ENCODE measurements around the gene TEP1.

The TEP1 gene

DNA sequence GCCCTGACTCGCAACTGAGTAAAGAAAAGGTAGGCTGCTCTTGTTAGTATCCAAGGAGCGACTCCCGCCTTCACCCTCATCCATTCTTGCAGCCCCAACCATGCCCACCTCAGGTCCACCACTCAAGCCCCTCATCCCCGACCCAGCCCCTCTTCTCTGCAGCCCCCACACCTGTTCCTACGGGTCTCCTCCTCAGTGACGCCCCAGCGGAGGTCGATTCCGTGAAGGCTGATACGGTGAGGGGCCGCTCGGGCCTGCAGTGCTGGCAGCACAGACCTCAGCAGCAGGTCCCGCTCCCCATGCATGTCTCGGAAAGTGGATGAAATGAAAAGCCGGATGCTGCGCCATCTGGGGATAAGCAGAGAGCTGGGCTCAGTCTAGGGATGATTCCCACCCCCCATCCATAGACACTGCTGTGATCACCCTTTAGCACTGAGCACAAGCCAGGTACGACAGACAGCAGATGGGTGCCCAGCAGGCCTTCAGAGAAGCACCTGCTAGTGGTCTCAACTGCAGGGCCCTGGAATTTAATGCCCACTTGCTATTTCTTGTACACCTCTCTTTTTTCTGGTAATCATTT is 26.9 kb downstream of the TEP1 start:
- Histone ChIP-seq H3K36me3 (ENCODE audit: control insufficient read depth, insufficient read depth, low read length) (peaks cover 95% of the 10 kb centered on the region), H3K9me3 (ENCODE audit: control insufficient read depth, low read length) (no peaks in the 10 kb centered on the region), H3K4me1 (ENCODE audit: control insufficient read depth, insufficient read depth, low read length, poor library complexity, severe bottlenecking) (no peaks in the 10 kb centered on the region), H3K27ac (ENCODE audit: low read depth, low read length, severe bottlenecking) (no peak overlapping the region), H3K4me3 (ENCODE audit: extremely low read depth, insufficient read depth, low read length, poor library complexity, severe bottlenecking) (no peak overlapping the region)
- 98 to 100% methylated on average over 10 to 16 of the region's 17 CpGs for WGBS, 2 experiments (ENCODE audit: insufficient coverage in 2 of 2)

DNA sequence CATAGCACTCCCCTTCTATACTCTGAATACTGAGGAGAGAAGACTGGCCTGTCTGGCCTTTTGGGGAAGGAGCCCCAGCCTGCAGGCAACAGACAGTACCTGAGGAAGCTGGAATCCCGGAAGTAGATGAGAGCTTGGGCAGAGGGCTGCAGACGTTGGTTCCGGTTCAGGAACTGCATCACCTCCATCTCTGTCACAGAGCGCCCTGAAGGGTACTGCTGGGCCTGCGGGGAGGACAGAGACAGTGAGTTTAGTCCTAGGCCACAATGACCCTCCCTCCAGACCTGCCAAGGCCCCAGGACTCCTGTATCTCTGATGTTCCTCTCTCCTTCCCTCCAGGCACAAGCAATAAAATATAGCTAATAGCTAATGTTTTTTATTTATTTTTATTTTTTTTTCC is 28.4 kb downstream of the TEP1 start:
- Histone ChIP-seq H3K36me3 (ENCODE audit: control insufficient read depth, insufficient read depth, low read length) (peaks cover 96% of the 10 kb centered on the region), H3K4me3 (ENCODE audit: extremely low read depth, insufficient read depth, low read length, poor library complexity, severe bottlenecking) (no peak overlapping the region)

DNA sequence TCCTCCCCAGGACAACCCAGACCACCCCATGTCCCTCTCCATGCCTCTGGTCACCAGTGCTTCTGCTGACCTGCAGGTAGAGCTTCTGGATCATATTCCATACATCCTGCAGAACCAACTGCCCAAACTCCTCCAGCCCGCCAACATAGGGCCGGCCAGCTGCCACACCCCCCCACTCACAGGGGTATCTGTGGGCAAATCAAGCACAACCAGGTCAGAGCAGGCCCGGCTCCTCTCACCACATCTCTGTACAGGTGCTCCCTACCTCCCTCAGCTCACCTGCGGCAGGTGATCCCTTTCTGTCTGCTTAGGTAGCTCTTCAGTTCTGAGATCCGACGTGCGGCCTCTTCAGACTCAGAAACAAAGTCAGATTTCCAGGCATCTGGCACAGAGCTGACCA is 29.0 kb downstream of the TEP1 start:
- Histone ChIP-seq H3K9me3 (ENCODE audit: control insufficient read depth, low read length) (no peaks in the 10 kb centered on the region), H3K4me1 (ENCODE audit: control insufficient read depth, insufficient read depth, low read length, poor library complexity, severe bottlenecking) (no peaks in the 10 kb centered on the region), H3K4me3 (ENCODE audit: extremely low read depth, insufficient read depth, low read length, poor library complexity, severe bottlenecking) (no peak overlapping the region), H3K27ac (ENCODE audit: low read depth, low read length, severe bottlenecking) (no peak overlapping the region), H3K36me3 (ENCODE audit: control insufficient read depth, insufficient read depth, low read length) (peaks cover 96% of the 10 kb centered on the region)
- 87% methylated on average over 5 to 7 of the region's 7 CpGs for WGBS, 2 experiments (ENCODE audit: insufficient coverage in 2 of 2)

More for the DNA sequence above, 28.4 kb downstream of the TEP1 start:
- Histone ChIP-seq H3K27ac (ENCODE audit: low read depth, low read length, severe bottlenecking) (no peak overlapping the region), H3K4me1 (ENCODE audit: control insufficient read depth, insufficient read depth, low read length, poor library complexity, severe bottlenecking) (no peaks in the 10 kb centered on the region), H3K9me3 (ENCODE audit: control insufficient read depth, low read length) (no peaks in the 10 kb centered on the region)
- 83 to 100% methylated on average over 1 to 4 of the region's 5 CpGs for WGBS, 2 experiments (ENCODE audit: insufficient coverage in 2 of 2)

DNA sequence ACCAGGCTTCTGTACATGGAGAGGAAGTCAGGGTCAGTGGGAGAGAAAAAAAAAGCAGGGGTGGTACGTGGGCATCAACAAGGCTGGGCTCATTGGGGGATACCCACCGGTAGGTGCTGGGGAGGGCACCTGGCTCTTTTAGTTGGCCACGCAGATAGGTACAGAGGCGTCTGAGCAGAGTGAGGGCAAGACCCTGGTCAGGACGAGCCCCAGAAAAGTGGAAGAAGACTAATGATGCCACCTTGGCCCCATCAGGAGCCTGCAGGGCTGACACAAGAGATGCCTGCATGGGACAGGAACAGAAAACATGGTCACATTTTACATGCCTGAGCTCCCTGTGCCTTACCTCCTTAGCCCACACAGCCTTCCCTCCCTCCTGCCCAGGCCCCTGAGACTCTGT is 29.7 kb downstream of the TEP1 start:
- Histone ChIP-seq H3K9me3 (ENCODE audit: control insufficient read depth, low read length) (no peaks in the 10 kb centered on the region), H3K27ac (ENCODE audit: low read depth, low read length, severe bottlenecking) (no peak overlapping the region), H3K4me3 (ENCODE audit: extremely low read depth, insufficient read depth, low read length, poor library complexity, severe bottlenecking) (no peak overlapping the region), H3K4me1 (ENCODE audit: control insufficient read depth, insufficient read depth, low read length, poor library complexity, severe bottlenecking) (no peaks in the 10 kb centered on the region), H3K36me3 (ENCODE audit: control insufficient read depth, insufficient read depth, low read length) (peaks cover 96% of the 10 kb centered on the region)
- WGBS, 2 experiments (ENCODE audit: insufficient coverage in 2 of 2) = 90 to 92% methylated on average over 5 of the region's 5 CpGs

DNA sequence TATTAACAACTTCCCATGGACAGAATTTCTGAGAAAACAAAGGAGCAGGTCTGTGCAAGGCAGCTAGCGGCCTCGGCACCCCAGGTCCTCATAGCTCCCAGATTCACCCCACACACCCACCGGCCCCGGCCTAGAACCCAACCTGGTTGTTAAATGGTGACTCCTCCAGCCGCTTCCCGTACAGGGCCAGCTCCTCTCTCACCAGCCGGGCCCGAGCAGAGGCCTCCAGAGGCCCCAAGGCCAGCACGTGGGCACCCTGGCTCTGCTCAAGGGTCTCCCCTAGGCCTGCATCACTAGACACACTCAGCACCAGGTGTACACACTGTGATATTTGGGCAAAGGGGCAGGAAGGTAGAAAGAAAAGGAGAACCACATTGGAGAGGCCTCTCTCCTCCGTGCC is 30.3 kb downstream of the TEP1 start:
- H3K36me3 ChIP-seq (ENCODE audit: control insufficient read depth, insufficient read depth, low read length) = peaks cover 96% of the 10 kb centered on the region
- no peaks in the 10 kb centered on the region for H3K4me1 ChIP-seq (ENCODE audit: control insufficient read depth, insufficient read depth, low read length, poor library complexity, severe bottlenecking)
- H3K27ac ChIP-seq (ENCODE audit: low read depth, low read length, severe bottlenecking) = no peak overlapping the region
- WGBS, 2 experiments (ENCODE audit: insufficient coverage in 2 of 2) = 97% methylated on average over 3 to 9 of the region's 10 CpGs
- no peaks in the 10 kb centered on the region for H3K9me3 ChIP-seq (ENCODE audit: control insufficient read depth, low read length)
- H3K4me3 ChIP-seq (ENCODE audit: extremely low read depth, insufficient read depth, low read length, poor library complexity, severe bottlenecking) = no peak overlapping the region

DNA sequence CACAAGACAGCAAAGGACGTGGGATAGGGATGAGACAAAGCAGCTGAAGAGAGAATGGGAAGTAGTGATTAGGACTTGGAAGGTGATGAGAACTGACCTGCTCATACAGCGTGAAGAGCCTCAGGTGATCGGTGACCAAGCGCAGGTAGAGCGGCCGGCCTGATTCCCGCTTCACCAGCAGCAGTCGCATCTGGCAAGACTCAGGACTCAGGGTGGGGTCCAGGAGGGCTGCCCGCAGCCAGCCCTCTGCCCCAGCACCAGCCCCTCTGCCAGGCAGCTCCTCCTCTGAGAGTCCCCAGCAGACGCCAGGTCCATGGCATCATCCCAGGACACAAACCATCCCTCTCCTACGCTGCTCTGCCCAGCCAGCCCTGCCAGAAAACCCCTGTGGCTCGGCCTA is 30.8 kb downstream of the TEP1 start:
- no peak overlapping the region for H3K4me3 ChIP-seq (ENCODE audit: extremely low read depth, insufficient read depth, low read length, poor library complexity, severe bottlenecking)
- H3K4me1 ChIP-seq (ENCODE audit: control insufficient read depth, insufficient read depth, low read length, poor library complexity, severe bottlenecking) = no peaks in the 10 kb centered on the region
- no peak overlapping the region for H3K27ac ChIP-seq (ENCODE audit: low read depth, low read length, severe bottlenecking)
- no peaks in the 10 kb centered on the region for H3K9me3 ChIP-seq (ENCODE audit: control insufficient read depth, low read length)
- peaks cover 96% of the 10 kb centered on the region for H3K36me3 ChIP-seq (ENCODE audit: control insufficient read depth, insufficient read depth, low read length)
- WGBS, 2 experiments (ENCODE audit: insufficient coverage in 2 of 2) = 91 to 100% methylated on average over 8 to 12 of the region's 12 CpGs

DNA sequence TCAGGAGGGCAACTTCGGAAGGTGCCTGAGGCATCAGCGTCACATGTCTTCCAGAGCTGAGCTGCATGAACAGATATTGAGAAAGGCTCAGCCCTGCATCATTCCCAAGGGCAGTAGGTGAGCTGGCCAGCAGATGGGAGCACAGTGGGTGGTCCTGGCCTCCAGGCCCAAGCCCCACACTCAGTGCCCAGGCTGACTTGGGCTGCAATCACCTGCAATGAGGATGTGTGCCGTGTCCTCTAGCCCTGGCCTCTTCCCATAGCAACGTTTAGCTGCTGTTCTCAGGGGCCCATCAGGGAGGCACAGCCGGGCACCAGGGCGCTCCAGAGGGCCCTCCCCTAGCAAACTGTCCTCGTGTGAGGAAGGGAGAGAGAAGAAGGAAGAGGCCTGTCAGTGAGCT is 32.0 kb downstream of the TEP1 start:
- 84 to 97% methylated on average over 6 to 7 of the region's 7 CpGs for WGBS, 2 experiments (ENCODE audit: insufficient coverage in 2 of 2)
- no peaks in the 10 kb centered on the region for H3K4me1 ChIP-seq (ENCODE audit: control insufficient read depth, insufficient read depth, low read length, poor library complexity, severe bottlenecking)
- H3K36me3 ChIP-seq (ENCODE audit: control insufficient read depth, insufficient read depth, low read length) = peaks cover 98% of the 10 kb centered on the region
- H3K27ac ChIP-seq (ENCODE audit: low read depth, low read length, severe bottlenecking) = no peak overlapping the region
- no peak overlapping the region for H3K4me3 ChIP-seq (ENCODE audit: extremely low read depth, insufficient read depth, low read length, poor library complexity, severe bottlenecking)
- no peaks in the 10 kb centered on the region for H3K9me3 ChIP-seq (ENCODE audit: control insufficient read depth, low read length)

DNA sequence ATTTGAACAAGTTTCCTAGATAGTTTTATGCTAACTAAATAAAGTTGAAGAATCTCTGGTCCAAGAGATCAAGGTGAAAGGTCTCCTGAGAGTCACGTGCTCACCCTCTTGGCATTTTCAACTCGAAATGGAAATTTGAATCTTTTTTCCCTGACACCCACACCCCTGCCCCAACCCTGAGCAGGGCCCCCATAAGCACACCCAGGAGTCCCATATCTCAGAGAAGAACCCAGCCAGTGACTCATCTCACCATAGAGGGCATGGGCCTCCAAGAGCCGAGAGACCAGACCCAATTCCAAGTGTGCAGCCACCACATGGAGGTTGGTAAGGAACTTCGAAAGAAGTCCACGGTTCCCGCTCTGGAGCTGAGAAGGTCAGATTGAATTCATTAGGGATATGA is 32.6 kb downstream of the TEP1 start:
- Histone ChIP-seq H3K27ac (ENCODE audit: low read depth, low read length, severe bottlenecking) (no peak overlapping the region), H3K4me3 (ENCODE audit: extremely low read depth, insufficient read depth, low read length, poor library complexity, severe bottlenecking) (no peak overlapping the region), H3K4me1 (ENCODE audit: control insufficient read depth, insufficient read depth, low read length, poor library complexity, severe bottlenecking) (no peaks in the 10 kb centered on the region), H3K9me3 (ENCODE audit: control insufficient read depth, low read length) (no peaks in the 10 kb centered on the region), H3K36me3 (ENCODE audit: control insufficient read depth, insufficient read depth, low read length) (peaks cover 98% of the 10 kb centered on the region)
- 96 to 100% methylated on average over 2 to 5 of the region's 6 CpGs for WGBS, 2 experiments (ENCODE audit: insufficient coverage in 2 of 2)

DNA sequence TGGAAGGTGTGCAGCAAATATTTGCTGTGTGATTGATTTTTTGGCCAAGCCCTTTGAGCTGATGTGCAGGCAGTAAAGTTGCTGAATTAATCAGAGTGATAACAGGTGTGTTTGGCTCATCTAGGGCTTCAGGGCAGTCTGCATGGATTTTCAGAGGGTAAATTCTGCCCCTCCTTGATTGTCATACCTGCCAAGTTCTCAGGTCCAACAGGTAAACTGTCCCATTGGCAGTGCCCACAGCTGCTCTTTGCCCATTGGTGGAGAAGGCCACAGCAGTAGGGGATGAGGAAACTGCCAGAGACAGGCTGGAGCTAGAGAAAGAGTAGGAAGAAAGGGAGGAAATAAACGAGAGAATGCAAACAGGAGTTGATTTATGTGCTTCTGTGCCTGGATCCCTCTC is 33.6 kb downstream of the TEP1 start:
- Histone ChIP-seq H3K9me3 (ENCODE audit: control insufficient read depth, low read length) (no peaks in the 10 kb centered on the region), H3K4me1 (ENCODE audit: control insufficient read depth, insufficient read depth, low read length, poor library complexity, severe bottlenecking) (no peaks in the 10 kb centered on the region), H3K27ac (ENCODE audit: low read depth, low read length, severe bottlenecking) (no peak overlapping the region), H3K36me3 (ENCODE audit: control insufficient read depth, insufficient read depth, low read length) (peaks cover 96% of the 10 kb centered on the region), H3K4me3 (ENCODE audit: extremely low read depth, insufficient read depth, low read length, poor library complexity, severe bottlenecking) (no peak overlapping the region)
- WGBS, 2 experiments (ENCODE audit: insufficient coverage in 2 of 2) = 78 to 100% methylated on average over 1 of the region's 1 CpG

DNA sequence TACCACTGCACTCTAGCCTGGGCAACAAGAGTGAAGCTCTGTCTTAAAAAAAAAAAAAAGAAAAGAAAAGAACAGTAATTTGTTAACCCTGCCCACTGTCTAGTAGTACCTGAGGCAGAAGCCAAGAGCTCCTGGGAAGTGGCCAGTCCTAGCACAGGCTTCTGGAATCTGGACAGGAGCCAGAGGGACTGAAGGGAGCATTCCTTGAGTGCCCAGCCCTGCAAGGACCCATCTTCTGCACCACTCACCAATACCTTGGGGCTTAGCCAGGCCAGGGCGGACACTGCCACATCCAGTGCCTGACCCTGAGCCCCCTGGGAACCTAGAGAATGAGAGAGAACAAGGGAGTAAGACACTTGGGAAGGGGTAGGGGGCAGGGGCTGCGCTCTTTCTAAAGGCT is 36.1 kb downstream of the TEP1 start:
- Histone ChIP-seq H3K36me3 (ENCODE audit: control insufficient read depth, insufficient read depth, low read length) (peaks cover 94% of the 10 kb centered on the region), H3K4me1 (ENCODE audit: control insufficient read depth, insufficient read depth, low read length, poor library complexity, severe bottlenecking) (no peaks in the 10 kb centered on the region), H3K27ac (ENCODE audit: low read depth, low read length, severe bottlenecking) (no peak overlapping the region), H3K4me3 (ENCODE audit: extremely low read depth, insufficient read depth, low read length, poor library complexity, severe bottlenecking) (no peak overlapping the region), H3K9me3 (ENCODE audit: control insufficient read depth, low read length) (no peaks in the 10 kb centered on the region)
- WGBS, 2 experiments (ENCODE audit: insufficient coverage in 2 of 2) = no CpG with 5 or more reads among the region's 2 CpGs

DNA sequence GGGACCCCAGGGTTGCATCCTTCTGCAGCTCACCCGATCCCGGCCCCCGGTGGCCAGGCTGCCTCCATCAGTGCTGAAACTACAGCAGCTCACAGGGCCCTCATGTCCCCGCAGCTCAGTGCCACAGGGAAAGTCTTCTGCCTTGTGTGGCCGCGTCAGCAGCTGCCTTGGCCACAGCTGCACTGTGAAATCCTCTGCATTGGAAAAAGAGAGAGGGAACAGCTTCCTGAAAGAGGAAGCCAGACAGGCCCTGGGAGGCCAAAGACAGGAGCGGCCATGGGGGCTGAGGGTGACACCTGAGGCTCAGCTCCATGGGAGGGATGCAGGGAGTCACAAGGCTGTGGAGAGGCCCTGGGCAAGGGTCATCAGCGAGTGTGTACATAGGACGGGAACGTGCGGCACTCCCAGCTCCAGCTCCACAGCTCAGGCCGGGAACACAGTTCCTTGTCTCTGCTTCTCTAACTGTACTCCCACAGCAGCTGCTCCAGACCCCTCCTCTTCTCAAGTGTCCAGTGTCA is 37.2 kb downstream of the TEP1 start:
- 95 to 98% methylated on average over 12 of the region's 12 CpGs for WGBS, 2 experiments (ENCODE audit: insufficient coverage in 2 of 2)
- Histone ChIP-seq H3K4me1 (ENCODE audit: control insufficient read depth, insufficient read depth, low read length, poor library complexity, severe bottlenecking) (no peaks in the 10 kb centered on the region), H3K9me3 (ENCODE audit: control insufficient read depth, low read length) (no peaks in the 10 kb centered on the region), H3K36me3 (ENCODE audit: control insufficient read depth, insufficient read depth, low read length) (peaks cover 94% of the 10 kb centered on the region), H3K27ac (ENCODE audit: low read depth, low read length, severe bottlenecking) (no peak overlapping the region), H3K4me3 (ENCODE audit: extremely low read depth, insufficient read depth, low read length, poor library complexity, severe bottlenecking) (no peak overlapping the region)
